Stomach (tissue), 9 donors: ENCODE data around the gene CRACR2B. TPM values are rescaled to one million over a fixed set of nuclear protein-coding genes. Genes with fewer than 3 reads are reported as not detected.
A peak's percentile ranks its signal among the peaks of the same experiment; 100 is the strongest.

Experiments
- DNase-seq, 2 donors: peaks; one replicate each; pipeline versions ENCODE4 v3.0.0 to v3.0.0-alpha.2; 2013 to 2019
- H3K27ac ChIP-seq, 5 donors: fragments of 200-600 bp in 4 of 5; sonication (generic) in 4 of 5; one replicate each; pipeline ENCODE4 v1.5.1; 2013 to 2019; ENCODE audit warnings: mild to moderate bottlenecking in 1 of 5, moderate library complexity in 1 of 5
- H3K27me3 ChIP-seq, 3 donors: fragments of 200-600 bp; sonication (generic); one replicate each; pipeline ENCODE4 v1.5.1; 2017 to 2019; ENCODE audit warnings: mixed run types in 1 of 3
- H3K36me3 ChIP-seq, 4 donors: fragments of 200-600 bp; sonication (generic); 1 replicate in 3 of 4; 2 replicates in 1 of 4; pipeline ENCODE4 v1.5.1; 2016 to 2019
- H3K4me1 ChIP-seq, 4 donors: fragments of 200-600 bp; sonication (generic); one replicate each; pipeline ENCODE4 v1.5.1; 2016 to 2019
- H3K4me3 ChIP-seq, 4 donors: fragments of 200-600 bp; sonication (generic) in 3 of 4; one replicate each; pipeline ENCODE4 v1.5.1; 2016 to 2019; ENCODE audit warnings: mild to moderate bottlenecking in 1 of 4
- H3K9me3 ChIP-seq, 4 donors: fragments of 200-600 bp; sonication (generic); one replicate each; pipeline ENCODE4 v1.5.1; 2016 to 2019
- EP300 ChIP-seq: sonication (generic); formaldehyde crosslinking; IDR thresholded peaks from one replicate; pipeline ENCODE4 v1.6.1; 2017; ENCODE audit warnings: antibody characterized with exemption
- POLR2A ChIP-seq, 4 donors: fragments of 450-650 bp; IDR thresholded peaks; one replicate each; pipeline ENCODE4 v1.6.1; 2016; ENCODE audit warnings: antibody characterized with exemption in 4 of 4, control low read depth in 2 of 4, mild to moderate bottlenecking in 1 of 4, moderate library complexity in 1 of 4
- POLR2AphosphoS5 ChIP-seq, 3 donors: sonication (generic); formaldehyde crosslinking; IDR thresholded peaks; one replicate each; pipeline ENCODE4 v1.6.1; 2016; ENCODE audit warnings: antibody characterized with exemption in 3 of 3
- WGBS, 5 donors: extraction: QIAGEN DNeasy Blood & Tissue Kit in 3 of 5; methylation state at CpG; one replicate each; pipeline versions ENCODE4 v1.1.5 to v1.1.7; 2013 to 2018; 5-methylcytosine and 5-hydroxymethylcytosine counted together
- intact Hi-C: fragments of 100-400 bp; cut with DNase I; formaldehyde crosslinking; loops from one replicate; pipeline ENCODE4 v1.15.1; 2023; ENCODE audit warnings: low total_unique reads
- polyA plus RNA-seq, 3 donors: library from polyadenylated mRNA; stranded (reverse); fragments of 200-250 nt; gene quantifications; one replicate each; pipeline ENCODE4 v1.2.3, GENCODE V29; 2013
- total RNA-seq, 5 donors: library from RNA; depleted of rRNA; stranded (reverse); fragments of >200 nt; gene quantifications; one replicate each; pipeline versions ENCODE4 v1.1.0 to v1.2.3, GENCODE V29; 2014 to 2016
- TF ChIP-seq, protein P1 (sequence below), 7 experiments: fragments of 450-650 bp in 4 of 7; fragments of 200-600 bp in 3 of 7; sonication (generic) in 3 of 7; IDR thresholded peaks; one replicate each; pipeline ENCODE4 v1.5.1; 2016 to 2019; ENCODE audit warnings: antibody characterized with exemption in 7 of 7, control low read depth in 2 of 7, mild to moderate bottlenecking in 1 of 7
- donor health status: healthy with polysubstance abuse.
- donor health status: Bipolar disorder and iron deficiency.
- donor health status: healthy.

CRACR2B gene
- total and polyA plus RNA-seq, 8 donors: 12.7 to 556 (median 126) TPM

DNA sequence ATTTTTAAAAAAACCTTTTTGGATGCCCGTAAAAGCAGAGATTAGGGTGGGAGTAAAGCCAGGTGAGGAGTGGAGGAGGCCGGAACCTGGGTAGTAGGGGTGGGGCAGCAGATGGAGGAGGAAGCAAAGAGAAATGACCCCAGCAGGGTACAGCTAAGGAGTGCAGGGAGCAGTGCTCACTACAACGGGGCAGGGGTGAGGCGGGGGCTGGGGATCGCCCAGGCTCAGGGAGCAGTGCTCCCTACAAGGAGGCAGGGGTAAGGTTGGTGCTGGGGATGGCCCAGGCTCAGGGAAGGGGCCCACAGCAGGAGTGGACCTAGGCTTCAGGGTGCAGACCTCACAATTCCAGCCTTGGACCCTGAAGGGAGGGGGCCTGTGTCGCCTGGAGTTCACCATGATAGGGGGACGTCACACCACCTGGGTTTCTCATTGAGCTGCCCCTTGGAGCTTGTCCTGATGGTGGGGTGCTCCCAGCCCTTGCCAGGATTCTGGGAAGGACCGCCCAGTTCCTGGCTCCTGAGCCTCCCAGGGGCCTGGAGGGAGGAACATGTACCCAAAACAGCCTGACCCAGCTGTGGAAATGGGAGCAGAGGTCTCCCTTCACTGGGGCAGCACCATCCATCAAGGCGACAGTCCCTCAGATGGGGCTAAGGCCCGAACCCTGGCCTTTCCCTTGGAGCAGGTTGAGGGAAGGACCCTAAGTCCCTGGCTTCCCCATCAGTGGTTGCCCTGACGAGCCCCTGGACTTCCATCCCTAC, 11.9 kb upstream of the CRACR2B start:
- TF ChIP-seq POLR2A (IDR thresholded peaks at IDR 0.05) (no peak), EP300 (no peak), POLR2AphosphoS5 (IDR thresholded peaks at IDR 0.05) (no peak)
- TF ChIP-seq, protein P1, sequence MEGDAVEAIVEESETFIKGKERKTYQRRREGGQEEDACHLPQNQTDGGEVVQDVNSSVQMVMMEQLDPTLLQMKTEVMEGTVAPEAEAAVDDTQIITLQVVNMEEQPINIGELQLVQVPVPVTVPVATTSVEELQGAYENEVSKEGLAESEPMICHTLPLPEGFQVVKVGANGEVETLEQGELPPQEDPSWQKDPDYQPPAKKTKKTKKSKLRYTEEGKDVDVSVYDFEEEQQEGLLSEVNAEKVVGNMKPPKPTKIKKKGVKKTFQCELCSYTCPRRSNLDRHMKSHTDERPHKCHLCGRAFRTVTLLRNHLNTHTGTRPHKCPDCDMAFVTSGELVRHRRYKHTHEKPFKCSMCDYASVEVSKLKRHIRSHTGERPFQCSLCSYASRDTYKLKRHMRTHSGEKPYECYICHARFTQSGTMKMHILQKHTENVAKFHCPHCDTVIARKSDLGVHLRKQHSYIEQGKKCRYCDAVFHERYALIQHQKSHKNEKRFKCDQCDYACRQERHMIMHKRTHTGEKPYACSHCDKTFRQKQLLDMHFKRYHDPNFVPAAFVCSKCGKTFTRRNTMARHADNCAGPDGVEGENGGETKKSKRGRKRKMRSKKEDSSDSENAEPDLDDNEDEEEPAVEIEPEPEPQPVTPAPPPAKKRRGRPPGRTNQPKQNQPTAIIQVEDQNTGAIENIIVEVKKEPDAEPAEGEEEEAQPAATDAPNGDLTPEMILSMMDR (IDR thresholded peaks at IDR 0.05): no peak
- H3K27ac ChIP-seq: no peak overlapping the region
- intact Hi-C loops: no loop called here

DNA sequence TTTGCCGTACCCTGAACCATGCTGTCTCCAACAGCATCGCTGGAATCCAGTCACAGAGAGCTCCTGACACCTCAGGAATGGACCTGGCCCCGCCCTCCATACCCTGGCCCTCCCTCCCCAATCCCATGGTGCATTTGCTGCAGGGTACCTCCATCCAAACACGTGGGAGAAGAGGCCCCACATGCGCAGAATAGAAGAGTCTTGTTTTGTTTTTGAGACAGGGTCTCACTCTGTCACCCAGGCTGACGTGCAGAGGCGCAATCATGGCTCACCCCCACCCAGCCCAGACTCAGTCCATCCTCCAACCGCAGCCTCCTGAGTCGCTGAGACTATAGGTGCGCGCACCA, 11.3 kb upstream of the CRACR2B start:
- no peak overlapping the region for H3K4me3 ChIP-seq
- intact Hi-C loops: no loop called here
- H3K27ac ChIP-seq: no peak overlapping the region
- peaks cover 22 to 45% (median 40%) of the 10 kb centered on the region in 4 donors for H3K36me3 ChIP-seq
- H3K4me1 ChIP-seq: peaks cover 23 to 34% (median 31%) of the 10 kb centered on the region in 4 donors
- no peak for TF ChIP-seq EP300
- no peak for DNase-seq
- no peaks in the 10 kb centered on the region for H3K9me3 ChIP-seq
- 75 to 81% (median 78%) methylated on average over 11 of the region's 11 CpGs for WGBS, 5 donors
- H3K27me3 ChIP-seq: no peaks in the 10 kb centered on the region

More for the DNA sequence above, 11.9 kb upstream of the CRACR2B start:
- Histone ChIP-seq H3K36me3 (peaks cover 23 to 48% (median 42%) of the 10 kb centered on the region in 4 donors), H3K9me3 (no peaks in the 10 kb centered on the region), H3K4me1 (peaks cover 23 to 34% (median 31%) of the 10 kb centered on the region in 4 donors), H3K4me3 (no peak overlapping the region), H3K27me3 (no peaks in the 10 kb centered on the region)
- DNase-seq: no peak
- WGBS, 5 donors: 84 to 88% (median 87%) methylated on average over 9 to 11 of the region's 11 CpGs

DNA sequence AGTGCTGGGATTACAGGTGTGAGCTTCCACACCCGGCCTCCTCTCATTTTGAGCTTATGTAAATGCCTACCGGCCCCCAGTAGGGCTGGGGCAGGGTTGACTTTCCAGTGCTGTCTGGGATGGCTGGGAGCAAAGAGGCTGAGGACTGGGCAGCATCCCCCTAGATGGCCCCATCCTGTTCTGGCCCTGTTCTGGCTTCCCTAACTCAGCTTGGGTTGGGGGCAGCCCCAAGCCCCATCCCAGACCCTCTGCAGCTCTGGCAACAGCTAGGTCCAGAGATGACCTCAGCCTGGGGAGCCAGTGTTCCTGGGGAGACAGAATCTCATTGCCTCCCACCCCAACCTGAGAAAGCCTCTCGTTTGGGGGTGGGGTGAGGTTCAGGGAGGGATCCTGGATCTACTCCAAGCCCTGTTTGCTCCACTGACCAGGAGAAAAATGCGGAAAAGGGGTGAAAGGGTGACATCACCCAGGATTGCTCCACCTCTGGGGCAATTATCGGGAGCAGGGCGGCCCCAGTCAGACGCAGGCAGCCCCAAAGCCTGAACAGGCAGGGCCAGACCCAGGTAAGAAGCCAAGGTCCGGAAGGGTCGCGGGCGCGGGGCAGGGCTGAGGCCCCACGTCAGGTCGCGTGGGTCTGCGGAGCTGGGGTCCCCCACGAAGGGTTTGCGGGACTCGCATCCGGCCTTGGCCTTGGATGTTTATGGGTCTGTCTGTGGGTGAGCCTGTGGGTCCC, 9.2 kb upstream of the CRACR2B start, which contains the start of gene PNPLA2:
Gene PNPLA2 (plus strand): TSS at position 519 of the 733 bp plus-strand sequence. CDS start 805 bp downstream, outside the sequence.
- Histone ChIP-seq H3K4me3 (peak within 1 kb of the TSS; percentile 72 to 97 (median 94)), H3K4me1 (peaks cover 33 to 46% (median 43%) of the 10 kb centered on the region in 4 donors), H3K36me3 (peaks cover 15 to 44% (median 39%) of the 10 kb centered on the region in 4 donors), H3K27ac (peak within 1 kb of the TSS; percentile 94 to 98 (median 96)), H3K9me3 (no peaks in the 10 kb centered on the region), H3K27me3 (no peaks in the 10 kb centered on the region)
- 15 to 24% (median 19%) methylated on average over 12 to 20 of the region's 20 CpGs for WGBS, 5 donors
- intact Hi-C loops: no loop called here
- TF ChIP-seq POLR2AphosphoS5 (IDR thresholded peaks at IDR 0.05) (peak in 2 of 3 donors; percentile 78 to 85), POLR2A (IDR thresholded peaks at IDR 0.05) (no peak)
- peak; percentile 64 to 92 for DNase-seq

DNA sequence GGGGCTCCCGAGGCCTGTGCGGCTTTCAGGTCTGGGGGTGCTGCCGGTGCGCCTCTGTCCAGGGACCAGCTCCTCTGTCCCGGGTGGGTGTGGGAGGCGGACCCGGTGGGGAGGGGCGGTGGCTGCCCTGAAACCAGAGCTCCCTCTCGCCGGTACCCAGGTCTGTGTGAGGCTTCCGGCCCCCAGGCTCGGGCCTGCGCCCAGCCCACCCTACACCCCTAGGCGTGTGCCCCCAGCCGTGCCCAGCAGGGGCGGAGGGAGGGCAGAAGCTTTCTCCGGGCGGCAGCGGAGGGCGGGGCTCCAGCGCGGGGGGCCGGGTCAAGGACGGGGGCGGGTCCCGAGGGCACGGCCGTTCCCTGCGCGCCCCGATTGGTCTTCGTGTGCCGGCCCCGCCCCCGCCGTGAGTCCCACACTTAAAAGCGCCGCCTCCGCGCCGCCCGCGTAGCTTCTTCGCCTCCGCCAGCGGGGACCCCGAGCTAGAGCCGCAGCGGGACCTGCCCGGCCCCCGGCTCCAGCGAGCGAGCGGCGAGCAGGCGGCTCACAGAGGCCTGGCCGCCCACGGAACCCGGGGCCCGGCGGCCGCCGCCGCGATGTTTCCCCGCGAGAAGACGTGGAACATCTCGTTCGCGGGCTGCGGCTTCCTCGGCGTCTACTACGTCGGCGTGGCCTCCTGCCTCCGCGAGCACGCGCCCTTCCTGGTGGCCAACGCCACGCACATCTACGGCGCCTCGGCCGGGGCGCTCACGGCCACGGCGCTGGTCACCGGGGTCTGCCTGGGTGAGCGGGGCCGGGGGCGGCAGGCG, 8.4 kb upstream of the CRACR2B start:
- intact Hi-C loops: no loop called here
- peaks cover 21 to 44% (median 40%) of the 10 kb centered on the region in 4 donors for H3K36me3 ChIP-seq
- peaks cover 0 to 7% (median 0%) of the 10 kb centered on the region in 3 donors for H3K27me3 ChIP-seq
- peak overlapping the region; percentile 72 to 97 (median 94) for H3K4me3 ChIP-seq
- H3K27ac ChIP-seq: peak overlapping the region; percentile 94 to 98 (median 96)
- DNase-seq: peak; percentile 96 to 97
- peaks cover 40 to 54% (median 50%) of the 10 kb centered on the region in 4 donors for H3K4me1 ChIP-seq
- TF ChIP-seq POLR2A (IDR thresholded peaks at IDR 0.05): peak in 1 of 4 donors; percentile 16
- TF ChIP-seq EP300: no peak
- peak; percentile 29 to 93 (median 93) for TF ChIP-seq POLR2AphosphoS5 (IDR thresholded peaks at IDR 0.05)
- TF ChIP-seq, protein P1 (IDR thresholded peaks at IDR 0.05): peak in 5 of 7 experiments; percentile 9 to 42 (median 15)
- WGBS, 5 donors: 1 to 5% (median 1%) methylated on average over 15 to 96 of the region's 96 CpGs
- H3K9me3 ChIP-seq: no peaks in the 10 kb centered on the region
